ENCODE measurements around the gene DNAJC1.
A peak's percentile ranks its signal among the peaks of the same experiment; 100 is the strongest.

DNAJC1 gene

DNA sequence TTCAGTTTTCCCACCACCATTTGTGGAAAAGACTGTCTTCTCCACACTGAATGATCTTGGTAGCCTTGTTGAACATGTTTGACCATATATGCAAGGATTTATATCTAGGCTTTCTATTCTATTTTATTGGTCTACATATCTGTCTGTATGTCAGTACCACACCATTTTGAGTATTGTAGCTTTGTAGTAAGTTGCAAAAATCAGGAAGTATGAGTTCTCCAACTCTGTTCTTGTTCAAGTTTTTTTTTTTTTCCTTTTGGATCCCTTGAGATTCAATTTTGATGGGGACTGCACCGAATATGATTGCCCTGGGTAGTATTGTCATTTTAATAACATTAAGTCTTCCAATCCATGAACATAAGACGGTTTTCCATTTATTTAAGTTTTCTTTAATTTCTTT, 176.8 kb downstream of the DNAJC1 start:
- Histone ChIP-seq H3K36me3 (ENCODE audit: control insufficient read depth in 2 of 2, insufficient read depth in 1 of 2, low read length in 2 of 2) (no peaks in the 10 kb centered on the region; a peak in 1 of 3 replicates), H3K27ac (ENCODE audit: extremely low read depth, low read depth, low read length) (no peak overlapping the region), H3K9me3 (ENCODE audit: control insufficient read depth, insufficient read depth, low read depth, low read length) (no peaks in the 10 kb centered on the region), H3K4me3 (ENCODE audit: low read depth, low read length) (no peak overlapping the region), H3K4me1 (ENCODE audit: control insufficient read depth, insufficient read depth, low read length) (no peaks in the 10 kb centered on the region)
- ChIA-PET POLR2A (no interaction called here), CTCF (interaction anchor here (0.5 kb wide), 1 partner anchor 908 kb away, joined by 3 read pairs; no protein-coding TSS in a partner anchor)
- TF ChIP-seq SETDB1 (IDR thresholded peaks at IDR 0.05; ENCODE audit: insufficient read length, low read length), result peak; percentile 76
- no peak for TF ChIP-seq ZNF785 (tag by site-specific recombination; IDR thresholded peaks at IDR 0.05)
- TF ChIP-seq ZNF274 (IDR thresholded peaks at IDR 0.05; ENCODE audit: low read length), result peak; percentile 46; the same call in 1 of the 2 replicates
- TF ChIP-seq ZNF274 (tag by site-specific recombination; IDR thresholded peaks at IDR 0.05; ENCODE audit: borderline replicate concordance), result peak; percentile 92; the same call in 1 of the 2 replicates

DNA sequence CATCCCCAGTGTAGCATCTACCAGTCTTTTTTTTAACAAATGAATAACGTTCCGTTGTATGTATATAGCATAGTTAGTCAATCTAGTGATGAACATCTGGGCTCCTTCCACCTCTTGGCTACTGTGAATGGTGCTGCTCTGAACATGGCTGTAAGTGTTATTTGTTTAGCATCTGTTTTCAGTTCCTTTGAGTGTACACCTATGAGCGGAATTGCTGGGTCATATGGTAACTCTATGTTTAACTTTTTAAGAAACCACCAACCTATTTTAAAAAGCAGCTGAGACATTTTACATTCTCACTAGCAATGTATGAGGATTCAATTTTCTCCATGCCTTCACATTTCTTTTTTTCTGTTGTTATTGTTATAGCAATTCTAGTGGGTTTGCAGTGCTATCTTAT, 178.2 kb downstream of the DNAJC1 start:
- no peaks in the 10 kb centered on the region for H3K9me3 ChIP-seq (ENCODE audit: control insufficient read depth, insufficient read depth, low read depth, low read length)
- H3K4me1 ChIP-seq (ENCODE audit: control insufficient read depth, insufficient read depth, low read length), result no peaks in the 10 kb centered on the region
- H3K27ac ChIP-seq (ENCODE audit: extremely low read depth, low read depth, low read length), result no peak overlapping the region
- ChIA-PET CTCF (no interaction called here), POLR2A (no interaction called here)
- no peaks in the 10 kb centered on the region; a peak in 1 of 3 replicates for H3K36me3 ChIP-seq (ENCODE audit: control insufficient read depth in 2 of 2, insufficient read depth in 1 of 2, low read length in 2 of 2)
- H3K4me3 ChIP-seq (ENCODE audit: low read depth, low read length), result no peak overlapping the region
- TF ChIP-seq ZNF423 (tag by site-specific recombination; IDR thresholded peaks at IDR 0.05) (no peak), ZNF140 (tag by site-specific recombination; IDR thresholded peaks at IDR 0.05) (peak; percentile 93)

DNA sequence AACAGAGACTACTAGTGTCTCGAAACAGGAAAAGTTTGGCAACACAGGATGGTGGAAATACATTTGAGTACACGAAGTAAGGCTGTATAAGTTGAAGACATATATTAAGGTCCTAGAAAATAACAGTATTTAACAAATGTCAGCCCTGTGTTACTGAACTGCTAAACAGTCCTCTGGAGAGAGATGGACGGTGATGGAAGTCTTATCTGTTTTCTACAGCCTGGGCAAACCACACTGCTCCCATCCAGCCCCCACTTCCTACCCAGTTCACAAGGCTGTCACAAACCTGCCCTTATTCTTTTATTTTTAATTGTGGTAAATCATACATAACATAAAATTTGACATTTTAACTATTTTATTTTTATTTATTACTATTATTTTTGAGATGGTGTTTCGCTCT, 179.1 kb downstream of the DNAJC1 start:
- H3K9me3 ChIP-seq (ENCODE audit: control insufficient read depth, insufficient read depth, low read depth, low read length), result no peaks in the 10 kb centered on the region
- H3K4me1 ChIP-seq (ENCODE audit: control insufficient read depth, insufficient read depth, low read length), result no peaks in the 10 kb centered on the region
- ChIA-PET POLR2A (no interaction called here), CTCF (no interaction called here)
- TF ChIP-seq ZNF157 (tag by site-specific recombination; IDR thresholded peaks at IDR 0.05), result no peak
- peak; percentile 59; the same call in 1 of the 2 replicates for TF ChIP-seq ZNF677 (tag by site-specific recombination; IDR thresholded peaks at IDR 0.05)
- no peaks in the 10 kb centered on the region; a peak in 1 of 3 replicates for H3K36me3 ChIP-seq (ENCODE audit: control insufficient read depth in 2 of 2, insufficient read depth in 1 of 2, low read length in 2 of 2)
- no peak overlapping the region for H3K27ac ChIP-seq (ENCODE audit: extremely low read depth, low read depth, low read length)
- H3K4me3 ChIP-seq (ENCODE audit: low read depth, low read length), result no peak overlapping the region

DNA sequence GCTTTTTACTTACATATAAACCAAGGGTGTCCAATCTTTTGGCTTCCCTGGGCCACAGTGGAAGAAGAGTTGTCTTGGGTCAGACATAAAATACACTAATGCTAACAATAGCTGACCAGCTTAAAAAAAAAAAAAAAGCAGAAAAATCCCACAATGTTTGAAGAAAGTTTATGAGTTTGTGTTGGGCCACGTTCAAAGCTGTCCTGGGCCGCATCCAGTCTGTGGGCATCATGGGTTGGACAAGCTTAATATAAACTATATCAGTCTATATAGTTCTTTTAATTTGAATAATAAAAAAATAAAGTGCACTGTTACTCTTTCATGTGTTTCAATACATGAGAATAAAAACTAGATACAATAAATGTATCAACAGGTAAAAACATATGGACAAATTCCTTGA, 179.9 kb downstream of the DNAJC1 start:
- ChIA-PET CTCF (no interaction called here), POLR2A (no interaction called here)
- no peaks in the 10 kb centered on the region for H3K4me1 ChIP-seq (ENCODE audit: control insufficient read depth, insufficient read depth, low read length)
- H3K27ac ChIP-seq (ENCODE audit: extremely low read depth, low read depth, low read length), result no peak overlapping the region
- no peaks in the 10 kb centered on the region for H3K9me3 ChIP-seq (ENCODE audit: control insufficient read depth, insufficient read depth, low read depth, low read length)
- TF ChIP-seq, protein P1, sequence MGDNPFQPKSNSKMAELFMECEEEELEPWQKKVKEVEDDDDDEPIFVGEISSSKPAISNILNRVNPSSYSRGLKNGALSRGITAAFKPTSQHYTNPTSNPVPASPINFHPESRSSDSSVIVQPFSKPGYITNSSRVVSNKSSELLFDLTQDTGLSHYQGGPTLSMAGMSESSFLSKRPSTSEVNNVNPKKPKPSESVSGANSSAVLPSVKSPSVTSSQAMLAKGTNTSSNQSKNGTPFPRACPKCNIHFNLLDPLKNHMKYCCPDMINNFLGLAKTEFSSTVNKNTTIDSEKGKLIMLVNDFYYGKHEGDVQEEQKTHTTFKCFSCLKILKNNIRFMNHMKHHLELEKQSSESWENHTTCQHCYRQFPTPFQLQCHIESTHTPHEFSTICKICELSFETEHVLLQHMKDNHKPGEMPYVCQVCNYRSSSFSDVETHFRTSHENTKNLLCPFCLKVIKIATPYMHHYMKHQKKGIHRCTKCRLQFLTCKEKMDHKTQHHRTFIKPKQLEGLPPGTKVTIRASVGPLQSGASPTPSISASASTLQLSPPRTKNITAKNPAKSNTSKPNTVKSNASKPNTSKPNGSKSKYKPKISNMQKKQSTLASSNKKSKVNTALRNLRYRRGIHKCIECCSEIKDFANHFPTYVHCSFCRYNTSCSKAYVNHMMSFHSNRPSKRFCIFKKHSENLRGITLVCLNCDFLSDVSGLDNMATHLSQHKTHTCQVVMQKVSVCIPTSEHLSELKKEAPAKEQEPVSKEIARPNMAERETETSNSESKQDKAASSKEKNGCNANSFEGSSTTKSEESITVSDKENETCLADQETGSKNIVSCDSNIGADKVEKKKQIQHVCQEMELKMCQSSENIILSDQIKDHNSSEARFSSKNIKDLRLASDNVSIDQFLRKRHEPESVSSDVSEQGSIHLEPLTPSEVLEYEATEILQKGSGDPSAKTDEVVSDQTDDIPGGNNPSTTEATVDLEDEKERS (tag by site-specific recombination; IDR thresholded peaks at IDR 0.05), result no peak
- TF ChIP-seq, protein P2, sequence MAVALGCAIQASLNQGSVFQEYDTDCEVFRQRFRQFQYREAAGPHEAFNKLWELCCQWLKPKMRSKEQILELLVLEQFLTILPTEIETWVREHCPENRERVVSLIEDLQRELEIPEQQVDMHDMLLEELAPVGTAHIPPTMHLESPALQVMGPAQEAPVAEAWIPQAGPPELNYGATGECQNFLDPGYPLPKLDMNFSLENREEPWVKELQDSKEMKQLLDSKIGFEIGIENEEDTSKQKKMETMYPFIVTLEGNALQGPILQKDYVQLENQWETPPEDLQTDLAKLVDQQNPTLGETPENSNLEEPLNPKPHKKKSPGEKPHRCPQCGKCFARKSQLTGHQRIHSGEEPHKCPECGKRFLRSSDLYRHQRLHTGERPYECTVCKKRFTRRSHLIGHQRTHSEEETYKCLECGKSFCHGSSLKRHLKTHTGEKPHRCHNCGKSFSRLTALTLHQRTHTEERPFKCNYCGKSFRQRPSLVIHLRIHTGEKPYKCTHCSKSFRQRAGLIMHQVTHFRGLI (tag by site-specific recombination; IDR thresholded peaks at IDR 0.05), result no peak
- TF ChIP-seq ZNF24 (tag by site-specific recombination; IDR thresholded peaks at IDR 0.05), result no peak
- no peak for TF ChIP-seq ZNF114 (tag by site-specific recombination; IDR thresholded peaks at IDR 0.05)
- no peak for TF ChIP-seq SCRT1 (tag by site-specific recombination; IDR thresholded peaks at IDR 0.05; ENCODE audit: borderline replicate concordance)
- TF ChIP-seq BCL11A (tag by site-specific recombination; IDR thresholded peaks at IDR 0.05; ENCODE audit: low read depth), result no peak
- no peak for TF ChIP-seq ZNF621 (tag by site-specific recombination; IDR thresholded peaks at IDR 0.05)
- no peak for TF ChIP-seq ZNF530 (tag by site-specific recombination; IDR thresholded peaks at IDR 0.05; ENCODE audit: low read depth)
- no peak for TF ChIP-seq ZNF561 (tag by site-specific recombination; IDR thresholded peaks at IDR 0.05; ENCODE audit: borderline replicate concordance)
- no peak for TF ChIP-seq ZNF394 (tag by site-specific recombination; IDR thresholded peaks at IDR 0.05; ENCODE audit: borderline replicate concordance)
- H3K4me3 ChIP-seq (ENCODE audit: low read depth, low read length), result no peak overlapping the region
- no peaks in the 10 kb centered on the region for H3K36me3 ChIP-seq (ENCODE audit: control insufficient read depth in 2 of 2, insufficient read depth in 1 of 2, low read length in 2 of 2)
